Activated B cell treated with CpG ODN at 0.5 μM for 24 hours (primary cell): ENCODE results near the gene WDTC1. TPM values are rescaled to one million over a fixed set of nuclear protein-coding genes. Genes with fewer than 3 reads are reported as not detected.

Source experiments
- ATAC-seq: fragments of 200-7000 bp; cut with Tn5 transposase; one replicate; pipeline ENCODE4 v1.10.0; 2021; ENCODE audit warnings: low read depth, mild to moderate bottlenecking, moderate library complexity
- CTCF ChIA-PET: fragments of 350-600 bp; sonication (Branson Sonifier 250); formaldehyde crosslinking; loops from one replicate; lab custom pipeline; 2021; ENCODE audit warnings: antibody characterized with exemption; lab: Charles Lee
- POLR2A ChIA-PET: fragments of 350-600 bp; sonication (Branson Sonifier 250); formaldehyde crosslinking; loops from one replicate; lab custom pipeline; 2021; ENCODE audit warnings: antibody characterized with exemption; lab: Charles Lee
- DNase-seq: peaks from one replicate; pipeline ENCODE4 v3.0.0; 2022
- H3K27ac Mint-ChIP-seq: one replicate; pipeline ENCODE4 v1.8.0; 2020; ENCODE audit warnings: mixed read lengths
- H3K27me3 Mint-ChIP-seq: one replicate; pipeline ENCODE4 v1.8.0; 2021; ENCODE audit warnings: mixed read lengths
- H3K36me3 Mint-ChIP-seq: one replicate; pipeline ENCODE4 v1.8.0; 2021; ENCODE audit warnings: low read depth, mixed read lengths
- H3K4me1 Mint-ChIP-seq: one replicate; pipeline ENCODE4 v1.8.0; 2021; ENCODE audit warnings: mixed read lengths
- H3K4me3 Mint-ChIP-seq: one replicate; pipeline ENCODE4 v1.8.0; 2020; ENCODE audit warnings: mild to moderate bottlenecking, mixed read lengths
- H3K9me3 Mint-ChIP-seq: one replicate; pipeline ENCODE4 v1.8.0; 2020; ENCODE audit warnings: mixed read lengths
- intact Hi-C: fragments of 100-400 bp; cut with micrococcal nuclease; formaldehyde crosslinking; loops from one replicate; pipeline ENCODE4 v1.15.1; 2024
- total RNA-seq: library from RNA; stranded (reverse); gene quantifications from 2 replicates; pipeline ENCODE4 v1.2.3, GENCODE V29; 2022
- TF ChIP-seq, protein P1 (sequence below): fragments of 200-600 bp; IDR thresholded peaks from one replicate; pipeline ENCODE4 v1.8.0; 2022; ENCODE audit warnings: antibody characterized with exemption, mild to moderate bottlenecking

The WDTC1 gene
- total RNA-seq, 1 donor from 2014 or later = 65.1 TPM

DNA sequence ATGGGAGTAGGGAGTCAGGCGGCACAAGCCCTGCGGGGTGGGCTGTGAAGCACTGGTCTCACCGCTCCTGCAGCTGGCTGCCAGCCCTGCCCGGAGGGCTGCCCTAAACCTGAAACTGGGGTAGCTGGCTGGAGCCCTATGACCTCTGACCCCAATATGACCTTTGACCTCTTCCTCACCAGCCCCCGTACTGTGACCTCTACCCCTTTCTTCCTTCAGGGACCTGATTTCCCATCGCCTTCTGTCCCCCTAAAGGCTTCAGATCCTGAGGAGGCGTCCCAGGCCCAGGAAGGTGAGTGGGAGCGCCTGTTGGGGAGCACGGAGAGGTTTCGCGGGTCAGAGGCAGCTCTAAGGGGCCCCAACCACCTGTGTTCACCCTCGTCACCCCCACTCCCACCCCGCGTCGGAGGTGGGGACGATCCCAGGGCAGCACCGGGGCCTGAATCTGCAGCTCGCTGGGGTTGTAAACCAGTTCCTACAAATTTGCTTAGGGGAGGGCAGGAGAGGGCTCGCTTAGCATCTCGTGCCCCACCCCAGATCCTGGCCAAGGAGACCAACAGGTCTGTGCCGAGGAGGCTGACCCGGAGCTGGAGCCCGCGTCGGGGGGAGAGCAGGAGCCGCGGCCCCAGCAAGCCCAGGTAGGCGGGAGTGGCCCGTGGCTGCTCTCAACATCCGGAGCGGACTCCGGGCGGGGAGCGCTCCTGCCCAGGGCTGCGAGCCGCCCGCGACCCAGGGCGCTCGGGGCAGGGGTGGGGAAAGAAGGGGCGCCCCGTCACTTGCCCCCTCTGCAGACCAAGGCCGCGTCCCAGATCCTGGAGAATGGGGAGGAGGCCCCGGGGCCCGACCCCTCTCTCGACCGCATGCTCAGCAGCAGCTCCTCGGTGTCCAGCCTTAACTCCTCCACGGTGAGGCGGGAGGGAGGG is 114.7 kb downstream of the WDTC1 start:
- no peak overlapping the region for H3K27ac Mint-ChIP-seq

DNA sequence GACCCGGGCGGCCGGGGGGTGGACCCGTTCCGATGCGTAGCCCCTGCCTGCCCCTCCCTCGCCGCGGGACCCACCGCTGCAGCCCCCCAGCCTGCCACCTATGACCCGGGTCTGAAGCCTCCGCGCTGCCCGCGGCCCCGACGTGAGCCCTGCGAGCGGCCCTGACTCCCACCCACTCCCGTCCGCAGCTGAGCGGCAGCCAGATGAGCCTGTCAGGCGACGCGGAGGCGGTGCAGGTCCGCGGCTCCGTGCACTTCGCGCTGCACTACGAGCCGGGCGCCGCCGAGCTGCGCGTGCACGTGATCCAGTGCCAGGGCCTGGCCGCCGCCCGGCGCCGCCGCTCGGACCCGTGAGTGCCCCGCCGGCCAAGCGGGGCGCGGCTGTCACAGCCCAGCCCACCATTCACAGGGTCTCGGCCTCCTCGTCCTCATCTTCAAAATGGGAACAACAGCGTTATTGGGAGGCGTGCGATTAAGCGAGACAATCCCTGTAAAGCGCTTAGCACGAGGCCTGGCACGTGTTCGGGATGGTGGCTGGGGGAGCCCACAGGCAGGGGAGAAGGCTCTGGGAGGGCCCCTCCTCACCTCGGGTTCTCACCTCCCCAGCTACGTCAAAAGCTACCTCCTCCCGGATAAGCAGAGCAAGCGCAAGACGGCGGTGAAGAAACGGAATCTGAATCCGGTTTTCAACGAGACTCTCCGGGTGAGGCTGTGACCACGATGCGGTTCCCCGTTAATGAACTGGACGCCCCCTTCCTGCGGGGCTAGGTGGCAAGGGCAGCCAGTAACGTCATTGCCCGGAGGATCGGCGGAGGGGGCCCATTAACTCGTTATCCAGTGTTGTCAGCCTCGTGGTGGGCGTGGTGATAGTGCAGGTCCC is 115.6 kb downstream of the WDTC1 start:
- peak overlapping the region; percentile 44 for H3K4me3 Mint-ChIP-seq
- intact Hi-C loops = loop anchor here (1.0 to 10.0 kb wide), 2 partner anchors 9 to 655 kb away; partner anchors contain the start of gene ARID1A
- ChIA-PET CTCF (interaction anchor here (1.5 kb wide), 2 partner anchors 8 to 18 kb away, joined by 6 to 11 read pairs; no protein-coding TSS in a partner anchor), POLR2A (interaction anchor here (0.8 to 1.9 kb wide), 5 partner anchors 9 to 375 kb away, joined by 3 to 22 read pairs (median 4); partner anchors contain the start of gene SYTL1)
- ATAC-seq (peak; percentile 76), DNase-seq (no peak)
- TF ChIP-seq, protein P1, sequence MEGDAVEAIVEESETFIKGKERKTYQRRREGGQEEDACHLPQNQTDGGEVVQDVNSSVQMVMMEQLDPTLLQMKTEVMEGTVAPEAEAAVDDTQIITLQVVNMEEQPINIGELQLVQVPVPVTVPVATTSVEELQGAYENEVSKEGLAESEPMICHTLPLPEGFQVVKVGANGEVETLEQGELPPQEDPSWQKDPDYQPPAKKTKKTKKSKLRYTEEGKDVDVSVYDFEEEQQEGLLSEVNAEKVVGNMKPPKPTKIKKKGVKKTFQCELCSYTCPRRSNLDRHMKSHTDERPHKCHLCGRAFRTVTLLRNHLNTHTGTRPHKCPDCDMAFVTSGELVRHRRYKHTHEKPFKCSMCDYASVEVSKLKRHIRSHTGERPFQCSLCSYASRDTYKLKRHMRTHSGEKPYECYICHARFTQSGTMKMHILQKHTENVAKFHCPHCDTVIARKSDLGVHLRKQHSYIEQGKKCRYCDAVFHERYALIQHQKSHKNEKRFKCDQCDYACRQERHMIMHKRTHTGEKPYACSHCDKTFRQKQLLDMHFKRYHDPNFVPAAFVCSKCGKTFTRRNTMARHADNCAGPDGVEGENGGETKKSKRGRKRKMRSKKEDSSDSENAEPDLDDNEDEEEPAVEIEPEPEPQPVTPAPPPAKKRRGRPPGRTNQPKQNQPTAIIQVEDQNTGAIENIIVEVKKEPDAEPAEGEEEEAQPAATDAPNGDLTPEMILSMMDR = no peak
- peaks cover 15% of the 10 kb centered on the region for H3K4me1 Mint-ChIP-seq
- no peaks in the 10 kb centered on the region for H3K27me3 Mint-ChIP-seq
- H3K36me3 Mint-ChIP-seq = peaks cover 28% of the 10 kb centered on the region
- H3K9me3 Mint-ChIP-seq = no peaks in the 10 kb centered on the region
- H3K27ac Mint-ChIP-seq = no peak overlapping the region

More for the DNA sequence above, 114.7 kb downstream of the WDTC1 start:
- intact Hi-C loops = loop anchor here (1.0 to 10.0 kb wide), 2 partner anchors 8 to 654 kb away; partner anchors contain the start of gene ARID1A
- ChIA-PET POLR2A (interaction anchor here (0.6 to 1.9 kb wide), 7 partner anchors 8 to 487 kb away, joined by 3 to 22 read pairs (median 4); partner anchors contain the start of gene SYTL1), CTCF (interaction anchor here (1.5 kb wide), 2 partner anchors 8 to 17 kb away, joined by 6 to 11 read pairs; no protein-coding TSS in a partner anchor)
- TF ChIP-seq, protein P1 = no peak
- no peaks in the 10 kb centered on the region for H3K27me3 Mint-ChIP-seq
- H3K9me3 Mint-ChIP-seq = no peaks in the 10 kb centered on the region
- H3K4me3 Mint-ChIP-seq = peak overlapping the region; percentile 77
- peaks cover 30% of the 10 kb centered on the region for H3K36me3 Mint-ChIP-seq
- H3K4me1 Mint-ChIP-seq = peaks cover 20% of the 10 kb centered on the region
- DNase-seq (no peak), ATAC-seq (peak; percentile 84)

DNA sequence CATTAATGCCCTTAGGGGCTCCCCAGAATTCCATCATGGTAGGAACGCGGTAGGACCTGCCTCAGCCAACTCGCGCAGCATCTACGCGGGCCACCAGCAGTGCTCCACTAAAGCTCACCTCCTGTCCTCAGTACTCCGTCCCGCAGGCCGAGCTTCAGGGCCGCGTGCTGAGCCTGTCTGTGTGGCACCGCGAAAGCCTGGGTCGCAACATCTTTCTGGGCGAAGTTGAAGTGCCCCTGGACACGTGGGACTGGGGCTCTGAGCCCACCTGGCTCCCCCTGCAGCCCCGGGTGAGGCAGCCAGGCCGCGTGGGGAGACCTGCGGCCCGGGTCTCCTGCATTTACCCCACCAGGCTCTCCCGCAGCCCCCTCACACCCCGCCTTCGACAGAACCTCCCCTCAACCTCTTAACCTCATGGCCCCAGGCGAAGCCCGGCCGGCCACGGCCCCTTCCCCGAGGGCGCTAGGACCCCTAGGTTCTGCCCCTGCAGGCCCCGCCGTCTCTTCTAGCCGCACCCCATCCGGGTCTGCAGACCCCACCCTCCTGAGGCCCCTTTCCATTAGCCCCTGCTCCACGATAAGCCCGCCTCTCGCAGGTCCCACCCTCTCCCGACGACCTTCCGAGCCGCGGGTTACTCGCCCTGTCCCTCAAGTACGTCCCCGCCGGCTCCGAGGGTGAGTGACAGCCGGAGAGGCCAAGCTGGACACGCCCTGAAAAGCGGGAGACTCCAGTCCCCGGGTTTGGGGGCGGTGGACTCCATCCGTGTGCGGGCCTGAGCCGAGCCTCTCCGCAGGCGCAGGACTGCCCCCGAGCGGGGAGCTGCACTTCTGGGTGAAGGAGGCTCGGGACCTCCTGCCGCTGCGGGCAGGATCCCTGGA is 116.5 kb downstream of the WDTC1 start:
- intact Hi-C loops = no loop called here
- DNase-seq (no peak), ATAC-seq (no peak)
- peaks cover 20% of the 10 kb centered on the region for H3K4me1 Mint-ChIP-seq
- POLR2A ChIA-PET = interaction anchor here (0.5 to 9.1 kb wide), 3 partner anchors 8 to 826 kb away, joined by 4 to 75 read pairs (median 22); partner anchors contain the start of genes PTAFR and SYTL1
- H3K27ac Mint-ChIP-seq = no peak overlapping the region
- TF ChIP-seq, protein P1 = no peak
- H3K4me3 Mint-ChIP-seq = no peak overlapping the region
- H3K36me3 Mint-ChIP-seq = peaks cover 26% of the 10 kb centered on the region
- CTCF ChIA-PET = interaction anchor here (1.2 kb wide), 1 partner anchor 9 kb away, joined by 3 read pairs; the partner anchor contains the start of gene SYTL1
- no peaks in the 10 kb centered on the region for H3K9me3 Mint-ChIP-seq
- no peaks in the 10 kb centered on the region for H3K27me3 Mint-ChIP-seq

GRCh38 chr1:27351541-27352107 is 117.2 kb downstream of the WDTC1 start:
- peaks cover 21% of the 10 kb centered on the region for H3K4me1 Mint-ChIP-seq
- ChIA-PET CTCF (interaction anchor here (1.2 kb wide), 1 partner anchor 10 kb away, joined by 3 read pairs; the partner anchor contains the start of gene SYTL1), POLR2A (interaction anchor here (0.6 to 9.1 kb wide), 2 partner anchors 8 to 1056 kb away, joined by 3 to 75 read pairs; partner anchors contain the start of gene SYTL1)
- no peaks in the 10 kb centered on the region for H3K27me3 Mint-ChIP-seq
- TF ChIP-seq, protein P1 = no peak
- no peaks in the 10 kb centered on the region for H3K9me3 Mint-ChIP-seq
- DNase-seq = no peak
- H3K4me3 Mint-ChIP-seq = no peak overlapping the region
- ATAC-seq = no peak
- H3K27ac Mint-ChIP-seq = no peak overlapping the region
- intact Hi-C loops = no loop called here
- H3K36me3 Mint-ChIP-seq = peaks cover 22% of the 10 kb centered on the region
